Fibroblast of pulmonary artery (primary cell): ENCODE data around the gene RPL28.

Experiments used
- DNase-seq: peaks from one replicate; pipeline ENCODE4 v3.0.0-alpha.2; 2010; ENCODE audit warnings: low read depth
- H3K4me3 ChIP-seq: replicated peaks from 2 replicates; pipeline ENCODE4 v1.5.1; 2011; ENCODE audit warnings: low read depth, mild to moderate bottlenecking, control low read depth, low read length, moderate library complexity
- CTCF ChIP-seq: IDR thresholded peaks from 2 replicates; pipeline ENCODE4 v1.5.1; 2011; ENCODE audit warnings: mild to moderate bottlenecking, control low read depth, low read length, inconsistent platforms; ENCODE audit errors: missing control alignments

RPL28 gene

GRCh38 chr19:55341595-55342531, 43.9 kb upstream of the RPL28 start:
- DNase-seq, result no peak
- TF ChIP-seq CTCF, result no peak
- H3K4me3 ChIP-seq, result no peak overlapping the region

GRCh38 chr19:55344444-55344843, 41.3 kb upstream of the RPL28 start:
- H3K4me3 ChIP-seq, result no peak overlapping the region
- no peak for DNase-seq

GRCh38 chr19:55345101-55345817, 40.5 kb upstream of the RPL28 start:
- TF ChIP-seq CTCF, result no peak
- DNase-seq, result no peak
- no peak overlapping the region for H3K4me3 ChIP-seq

More at GRCh38 chr19:55344444-55344843, 41.3 kb upstream of the RPL28 start:
- no peak for TF ChIP-seq CTCF

DNA sequence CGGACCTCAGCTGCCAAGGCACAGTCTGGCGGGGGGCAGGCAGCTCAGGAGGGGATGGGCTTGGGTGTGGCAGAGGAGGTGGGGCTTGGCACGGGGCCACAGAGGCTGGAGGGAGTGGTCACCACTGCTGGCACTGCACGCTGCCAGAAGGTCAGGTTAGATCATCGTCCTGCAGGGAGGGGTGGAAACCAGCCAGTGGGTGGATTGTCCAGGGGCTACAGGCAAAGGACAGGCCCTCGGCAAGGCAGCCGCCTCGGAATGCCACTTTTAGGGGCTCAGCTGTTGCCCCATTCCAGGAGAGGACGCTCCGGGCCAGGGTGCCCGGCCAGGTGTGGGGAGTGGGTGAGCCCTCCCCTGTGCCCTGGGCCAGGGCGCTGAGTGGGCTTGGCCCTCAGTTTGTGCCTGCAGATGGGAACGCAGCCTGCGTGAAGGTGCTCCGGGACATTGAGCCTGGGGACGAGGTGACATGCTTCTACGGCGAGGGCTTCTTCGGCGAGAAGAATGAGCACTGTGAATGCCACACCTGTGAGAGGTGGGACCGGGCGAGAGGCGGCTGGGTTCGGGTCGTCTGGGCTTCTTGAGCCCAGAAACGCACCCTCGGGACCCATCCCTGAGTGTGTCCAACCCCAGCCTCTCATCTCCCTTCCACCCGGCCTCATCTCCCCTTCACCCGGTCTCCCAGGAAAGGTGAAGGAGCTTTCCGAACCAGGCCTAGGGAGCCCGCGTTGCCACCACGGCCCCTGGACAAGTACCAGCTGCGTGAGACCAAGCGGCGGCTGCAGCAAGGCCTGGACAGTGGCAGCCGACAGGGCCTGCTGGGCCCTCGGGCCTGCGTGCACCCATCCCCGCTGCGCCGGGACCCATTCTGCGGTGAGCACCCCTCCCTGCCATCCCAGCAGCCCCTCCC, 39.7 kb upstream of the RPL28 start:
- H3K4me3 ChIP-seq, result no peak overlapping the region
- TF ChIP-seq CTCF, result no peak
- DNase-seq, result peak; percentile 35

GRCh38 chr19:55346725-55347441, 38.8 kb upstream of the RPL28 start:
- no peak for TF ChIP-seq CTCF
- H3K4me3 ChIP-seq, result no peak overlapping the region
- no peak for DNase-seq

DNA sequence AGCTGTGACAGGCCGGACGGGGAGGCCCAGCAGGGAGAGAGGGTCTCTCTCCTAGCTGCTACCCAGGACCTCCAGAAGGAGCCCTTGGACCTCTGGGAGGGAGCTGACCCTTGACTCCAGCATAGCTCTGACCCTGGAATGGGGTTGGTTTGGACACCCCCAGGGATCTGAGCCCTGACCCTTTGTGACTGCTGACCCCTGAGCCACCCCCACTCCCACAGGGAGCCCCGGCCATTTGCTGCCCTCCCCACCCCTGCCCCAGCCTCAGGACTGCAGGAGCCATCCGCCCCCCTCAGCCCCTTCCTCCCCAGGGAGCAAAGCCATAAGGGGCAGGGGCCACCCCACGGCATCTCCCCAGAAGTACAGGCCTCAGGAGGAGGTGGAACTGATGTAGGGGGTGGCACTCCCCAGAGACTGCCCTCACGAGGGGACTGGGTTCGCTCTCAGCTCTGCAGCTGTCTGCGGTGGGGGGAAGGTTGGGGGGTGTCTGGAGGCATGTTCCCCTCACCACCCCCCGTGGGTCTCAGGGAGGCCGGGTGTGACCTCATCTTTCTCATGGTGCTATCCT, 38.2 kb upstream of the RPL28 start:
- TF ChIP-seq CTCF, result no peak
- H3K4me3 ChIP-seq, result no peak overlapping the region
- DNase-seq, result no peak
